ENCODE data around the gene ZNF500. TPM values are rescaled to one million over a fixed set of nuclear protein-coding genes. Genes with fewer than 3 reads are reported as not detected.
A peak's percentile ranks its signal among the peaks of the same experiment; 100 is the strongest.

Gene ZNF500
- polyA plus RNA-seq (2014; cell fraction: cytosol; rRNA removed) = 22.1 and 25.7 TPM in 2 replicates
- polyA plus RNA-seq (2014; cell fraction: nucleus; rRNA removed) = 21.7 and 22.9 TPM in 2 replicates

DNA sequence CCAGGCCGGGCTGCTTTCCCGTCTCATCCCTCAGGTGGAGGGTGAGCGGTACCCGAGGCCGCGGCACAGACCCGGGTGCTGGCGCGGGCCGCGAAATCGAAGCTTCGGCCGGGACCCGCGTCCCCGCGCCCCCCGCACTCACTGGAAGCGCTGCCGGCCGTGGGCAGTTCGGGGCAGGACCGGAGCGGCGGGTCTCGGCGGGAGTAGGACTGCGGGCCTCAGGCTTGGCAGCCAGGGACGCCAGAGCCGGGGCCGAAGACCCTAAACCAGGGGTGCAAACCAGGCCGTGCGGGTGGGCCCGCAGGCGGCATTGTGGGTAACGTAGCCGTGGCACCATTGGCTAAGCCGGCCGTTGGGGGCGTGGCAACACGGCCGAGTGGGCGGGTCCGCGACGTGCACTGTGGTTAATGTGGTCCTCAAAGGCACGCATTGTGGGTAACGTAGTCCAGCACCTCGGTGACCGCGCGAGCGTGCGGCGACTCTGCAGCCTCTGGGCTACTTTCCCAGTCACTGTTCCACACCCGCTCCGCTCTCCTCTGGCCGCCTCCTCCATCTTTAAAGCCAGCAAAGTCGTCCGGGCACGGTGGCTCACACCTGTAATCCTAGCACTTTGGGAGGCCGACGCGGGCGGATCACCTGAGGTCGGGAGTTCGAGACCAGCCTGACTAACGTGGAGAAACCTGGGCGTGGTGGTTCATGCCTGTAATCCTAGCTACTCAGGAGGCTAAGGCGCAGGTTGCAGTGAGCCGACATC is at the start of gene ZNF500:
ZNF500 (minus strand) TSS at position 288 of the 754 bp plus-strand sequence. CDS start 1,184 bp downstream, outside the sequence.
- peak; percentile 95 for DNase-seq (ENCODE audit: low spot score)

DNA sequence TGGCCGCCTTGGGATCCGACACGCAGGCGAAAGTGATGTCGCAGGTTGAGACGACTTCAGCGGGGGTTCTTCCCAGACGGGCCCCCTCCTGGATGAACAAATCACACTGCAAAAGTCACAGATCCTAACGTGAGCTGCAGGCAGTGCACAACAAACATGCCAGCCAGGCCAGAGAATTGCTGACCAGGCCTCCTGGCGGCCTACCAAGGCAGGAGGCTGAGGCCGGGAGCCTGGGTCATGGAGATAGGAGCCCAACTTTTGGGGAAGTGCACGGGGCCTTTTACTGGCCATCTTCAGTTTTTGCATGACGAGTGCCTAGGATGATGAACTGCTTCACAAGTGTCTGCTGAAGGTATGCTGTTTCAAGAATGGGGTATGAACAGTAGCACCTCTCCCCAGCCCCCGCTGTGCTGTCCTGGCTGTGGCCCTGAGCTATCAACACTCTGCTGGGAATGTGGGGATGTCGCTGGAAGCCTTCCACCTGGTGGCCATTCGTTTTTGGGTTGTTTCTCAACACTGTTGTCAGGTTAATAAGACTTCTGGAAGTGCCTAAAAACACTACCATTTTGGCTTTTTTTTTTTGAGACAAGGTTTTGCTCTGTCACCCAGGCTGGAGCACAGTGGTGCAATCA is 47.7 kb upstream of the ZNF500 start:
- DNase-seq (ENCODE audit: low spot score) = no peak

DNA sequence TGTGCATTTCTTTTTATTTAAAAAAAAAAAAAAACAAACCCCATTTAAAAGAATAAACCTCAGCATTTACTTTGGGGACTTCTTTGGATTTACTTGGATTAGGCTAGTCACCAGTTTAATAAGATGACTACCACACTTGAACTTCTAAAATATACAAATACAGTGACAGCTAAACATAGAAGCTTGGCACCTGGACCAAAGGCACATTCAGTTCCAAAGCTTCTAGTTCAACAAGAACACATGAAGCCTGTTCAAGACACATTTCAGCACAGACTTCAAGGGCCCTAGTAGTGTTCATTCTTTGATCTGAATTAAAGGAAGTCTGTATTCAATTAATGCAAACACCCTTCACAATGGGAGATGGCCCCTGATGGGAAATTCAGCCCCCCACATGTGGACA is 47.1 kb upstream of the ZNF500 start:
- no peak for DNase-seq (ENCODE audit: low spot score)

DNA sequence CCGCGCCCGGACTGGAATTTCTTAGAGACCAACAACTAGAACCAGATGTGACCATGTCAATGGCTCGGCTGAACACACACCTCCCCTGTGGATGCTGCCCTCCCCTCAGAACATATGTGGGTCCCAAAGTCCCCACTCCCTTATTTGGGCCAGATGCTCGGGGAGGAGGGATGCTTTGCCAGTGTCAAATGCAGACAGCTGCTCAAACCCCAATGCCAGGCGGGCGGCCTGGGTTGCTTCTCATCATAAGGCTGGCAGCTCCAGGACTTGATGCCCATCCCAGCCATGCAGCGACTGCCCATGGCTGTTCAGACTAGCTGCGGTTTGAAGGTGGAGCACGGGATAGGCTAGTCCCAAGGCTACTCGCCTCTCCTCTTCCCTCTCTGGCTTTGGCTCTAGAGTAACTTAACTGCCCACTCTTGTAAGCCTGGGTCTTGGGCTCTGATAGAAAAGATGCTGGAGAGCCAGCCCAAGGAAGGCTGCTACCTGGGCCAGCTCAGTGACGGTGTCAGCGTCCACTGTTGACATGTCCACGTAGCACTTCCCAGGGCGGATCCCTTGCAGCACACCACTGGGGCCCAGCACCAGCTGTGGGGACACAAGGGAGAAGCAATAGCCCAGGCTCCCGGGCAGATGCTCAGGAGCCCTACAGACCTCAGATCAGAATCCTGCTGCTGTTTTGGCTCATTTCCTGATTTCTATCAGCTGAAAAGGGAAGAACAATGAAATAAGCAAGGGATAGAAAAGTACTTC is 46.5 kb upstream of the ZNF500 start:
- no peak for DNase-seq (ENCODE audit: low spot score)

DNA sequence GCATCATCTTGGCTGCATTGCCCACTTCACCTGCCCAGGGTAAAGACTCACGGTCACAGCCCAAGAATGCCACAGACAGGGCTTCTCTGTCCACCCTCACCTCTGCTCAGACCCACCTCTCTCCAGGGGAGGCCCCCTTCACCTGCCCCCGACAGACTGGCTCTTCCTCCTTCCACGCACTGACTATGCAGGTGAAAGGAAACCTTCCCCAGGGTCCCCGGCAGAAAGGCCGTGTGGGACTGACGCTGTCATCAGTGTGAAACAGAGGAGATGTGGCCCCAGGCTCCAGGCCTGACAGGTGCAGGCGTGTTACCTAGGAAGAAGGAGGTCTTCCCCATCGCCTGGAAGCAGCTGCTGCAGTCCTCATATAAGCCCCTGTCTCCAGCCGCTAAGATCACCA is 44.8 kb upstream of the ZNF500 start:
- no peak for DNase-seq (ENCODE audit: low spot score)

DNA sequence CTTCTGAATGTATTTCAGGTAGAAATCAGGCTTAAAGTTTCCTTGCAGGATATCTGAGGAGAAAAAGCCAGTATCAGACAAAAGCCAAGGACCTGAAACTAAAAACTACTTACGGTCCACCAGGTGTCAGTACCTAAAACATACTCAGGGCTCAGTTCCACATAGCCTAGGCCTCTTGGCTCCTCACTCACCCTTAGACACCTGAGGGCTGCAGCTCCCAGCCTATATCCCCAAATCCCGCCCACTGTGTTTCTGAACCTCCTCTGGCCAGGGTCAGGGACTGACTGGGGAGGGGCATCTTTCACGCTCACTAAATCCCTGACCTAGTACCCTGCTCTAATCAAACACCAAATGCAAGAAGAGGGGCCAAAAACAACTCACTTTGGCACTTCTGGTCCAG is 44.3 kb upstream of the ZNF500 start:
- DNase-seq (ENCODE audit: low spot score) = no peak

DNA sequence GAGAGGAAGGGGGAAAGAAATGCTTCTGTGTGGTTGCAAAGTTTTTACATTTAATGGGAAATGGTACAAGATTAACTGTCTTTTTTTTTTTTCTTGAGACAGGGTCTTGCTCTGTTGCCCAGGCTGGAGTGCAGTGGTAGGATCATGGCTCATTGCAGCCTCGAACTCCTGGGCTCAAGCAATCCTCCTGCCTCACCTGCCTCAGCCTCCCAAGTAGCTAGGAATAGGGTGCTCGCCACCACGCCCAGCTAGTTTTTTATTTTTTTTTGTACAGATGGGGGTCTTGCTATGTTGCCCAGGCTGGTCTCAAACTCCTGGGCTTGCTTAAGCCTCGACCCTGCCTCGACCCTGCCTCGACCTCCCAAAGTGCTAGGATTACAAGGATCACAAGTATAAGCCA is 39.3 kb upstream of the ZNF500 start:
- no peak for DNase-seq (ENCODE audit: low spot score)

DNA sequence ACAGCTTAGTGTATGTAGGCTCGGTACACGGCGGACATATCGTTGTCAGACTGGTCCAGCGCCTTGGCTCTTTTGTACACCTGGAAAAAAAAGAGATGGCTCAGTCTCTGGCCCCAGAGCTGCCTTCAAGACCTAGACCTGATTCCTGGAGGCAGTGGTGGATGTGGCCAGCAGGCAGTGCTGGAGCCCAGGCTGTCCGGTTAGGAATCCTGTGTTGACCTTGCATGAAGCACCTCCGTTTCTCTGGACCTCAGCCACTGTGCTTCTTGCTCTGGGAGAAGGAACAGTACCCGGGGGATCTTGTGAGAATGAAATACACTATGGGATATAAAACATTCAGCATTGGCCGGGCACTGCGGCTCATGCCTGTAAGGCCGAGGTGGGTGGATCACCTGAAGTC is 38.3 kb upstream of the ZNF500 start:
- DNase-seq (ENCODE audit: low spot score) = no peak

DNA sequence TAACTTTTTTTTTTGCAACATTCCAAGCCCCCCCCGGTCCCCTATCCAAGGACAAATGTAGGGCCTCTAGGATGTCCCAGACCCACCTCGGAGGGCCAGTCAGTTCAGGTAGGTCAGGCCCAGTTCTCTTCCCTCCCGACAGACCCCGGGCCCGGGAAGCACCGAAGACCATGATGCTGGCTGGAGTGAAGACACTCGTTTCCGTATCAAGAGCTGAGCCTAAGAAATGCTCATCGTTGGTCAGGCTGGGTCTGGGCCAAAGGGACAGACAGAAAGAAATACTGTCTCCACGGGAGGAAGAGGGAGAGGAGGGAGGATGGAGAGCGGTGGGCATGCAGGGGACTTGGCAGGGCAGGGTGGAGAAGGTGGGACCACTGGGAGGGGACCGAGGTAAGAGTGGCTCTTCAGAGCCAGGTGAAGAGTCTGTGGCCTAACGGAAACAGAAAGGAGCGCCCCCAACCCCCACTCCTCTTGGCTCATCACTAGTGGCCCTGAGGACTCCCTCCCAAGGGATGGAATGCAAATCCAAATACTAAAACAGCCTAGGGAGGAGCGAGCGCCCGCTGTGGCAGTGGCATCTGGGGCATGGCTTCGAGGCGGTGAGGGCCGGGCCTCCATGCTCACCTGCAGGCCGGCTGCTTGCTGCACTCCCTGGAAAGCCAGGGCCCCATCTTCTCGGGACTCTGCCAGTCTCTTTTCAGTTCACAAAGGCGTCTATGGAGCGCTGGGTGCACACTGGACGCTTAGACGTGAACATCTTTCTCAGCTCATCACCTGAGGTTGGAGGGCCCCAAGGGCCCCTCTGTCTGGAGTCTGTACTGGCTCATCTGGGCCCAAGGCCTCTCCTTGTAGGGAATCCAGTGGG is 37.2 kb upstream of the ZNF500 start:
- no peak for DNase-seq (ENCODE audit: low spot score)

DNA sequence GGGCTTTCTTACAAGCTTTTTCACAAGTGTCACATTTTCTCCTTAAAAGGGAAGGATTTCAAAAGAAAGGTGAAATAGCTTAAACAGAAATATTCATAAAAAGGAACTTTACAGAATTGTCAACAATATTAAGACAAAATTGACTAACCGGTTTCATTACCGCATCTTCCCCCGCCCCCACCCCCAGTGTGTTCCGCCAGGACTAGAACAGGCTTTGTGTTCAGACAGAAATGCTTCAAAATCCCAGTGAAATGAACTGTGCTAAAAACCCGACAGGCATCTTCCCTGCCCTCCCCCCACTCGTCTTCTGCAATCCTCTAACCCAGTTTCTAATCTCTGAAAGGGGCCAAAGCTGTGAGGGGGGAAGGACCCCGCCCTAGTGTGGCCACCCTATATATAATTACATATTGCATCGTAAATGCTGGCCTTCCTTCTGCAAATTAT is 36.5 kb upstream of the ZNF500 start:
- no peak for DNase-seq (ENCODE audit: low spot score)

DNA sequence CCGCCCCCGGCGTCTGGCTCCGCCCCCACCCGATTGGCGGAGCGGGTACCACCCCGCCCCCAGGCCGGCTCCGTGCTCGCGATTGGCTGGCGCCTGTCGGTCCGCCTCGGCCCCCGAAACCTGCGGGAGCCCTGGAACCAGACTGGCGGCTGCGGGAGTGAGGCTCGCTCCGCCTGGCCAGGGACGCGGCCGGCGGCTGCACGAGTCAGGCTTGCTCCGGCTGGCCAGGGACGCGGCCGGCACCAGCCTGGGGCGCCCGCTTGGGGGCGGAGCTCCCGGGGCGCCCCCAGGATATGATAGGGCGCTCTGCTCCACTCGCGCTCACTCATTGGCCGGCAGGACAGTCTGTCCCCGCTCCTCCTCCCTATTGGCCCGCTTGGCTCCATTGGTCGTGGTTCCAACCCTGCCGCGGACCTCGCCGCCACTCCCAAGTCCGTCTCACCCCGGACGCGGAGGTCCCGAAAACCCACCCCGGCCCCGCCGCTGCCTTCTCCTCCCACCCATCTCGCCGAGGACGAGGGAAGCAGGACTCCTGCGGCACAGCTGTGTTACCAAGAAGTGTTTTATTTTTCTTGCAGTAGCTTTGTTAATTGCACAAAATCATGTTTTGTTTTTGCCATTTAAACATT is 35.8 kb upstream of the ZNF500 start:
- DNase-seq (ENCODE audit: low spot score) = peak; percentile 95

DNA sequence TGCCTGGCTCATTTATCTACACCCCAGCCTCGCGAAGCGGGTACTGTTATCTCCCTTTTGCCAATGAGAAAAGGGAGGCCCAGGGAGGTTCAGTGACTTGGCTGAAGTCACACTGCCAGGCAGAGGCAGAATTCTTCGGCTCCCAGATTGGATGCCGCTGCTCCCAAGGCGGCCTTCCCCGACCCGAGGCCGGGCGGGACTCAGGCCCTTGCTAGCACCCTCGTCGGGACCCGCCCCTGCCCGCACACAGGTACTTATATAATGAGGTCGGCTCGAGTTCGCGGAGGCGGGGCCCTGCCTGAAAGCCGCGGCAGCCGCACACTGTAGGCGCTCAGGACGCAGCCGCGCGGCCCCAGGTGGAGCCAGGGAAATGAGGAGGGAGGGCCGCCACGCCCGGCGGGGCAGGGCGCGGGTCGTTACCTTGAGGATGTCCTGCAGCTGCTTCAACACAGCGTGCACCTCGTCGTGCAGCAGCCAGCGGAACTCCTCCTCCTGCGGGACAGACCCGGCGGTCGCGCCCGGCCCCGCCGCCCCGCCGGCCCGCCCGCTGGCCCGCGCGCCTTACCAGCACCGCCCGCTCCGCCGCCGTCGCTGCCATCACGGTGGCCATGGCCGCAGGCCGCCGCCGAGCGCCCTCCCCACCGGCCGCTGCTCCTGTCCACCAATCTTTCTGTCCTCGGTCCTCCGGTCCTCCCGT is 35.1 kb upstream of the ZNF500 start, which contains the start of gene ROGDI:
ROGDI (minus strand) TSS at position 672 of the 697 bp plus-strand sequence; CDS start at position 610, 62 bp downstream.
- DNase-seq (ENCODE audit: low spot score) = peak; percentile 67

DNA sequence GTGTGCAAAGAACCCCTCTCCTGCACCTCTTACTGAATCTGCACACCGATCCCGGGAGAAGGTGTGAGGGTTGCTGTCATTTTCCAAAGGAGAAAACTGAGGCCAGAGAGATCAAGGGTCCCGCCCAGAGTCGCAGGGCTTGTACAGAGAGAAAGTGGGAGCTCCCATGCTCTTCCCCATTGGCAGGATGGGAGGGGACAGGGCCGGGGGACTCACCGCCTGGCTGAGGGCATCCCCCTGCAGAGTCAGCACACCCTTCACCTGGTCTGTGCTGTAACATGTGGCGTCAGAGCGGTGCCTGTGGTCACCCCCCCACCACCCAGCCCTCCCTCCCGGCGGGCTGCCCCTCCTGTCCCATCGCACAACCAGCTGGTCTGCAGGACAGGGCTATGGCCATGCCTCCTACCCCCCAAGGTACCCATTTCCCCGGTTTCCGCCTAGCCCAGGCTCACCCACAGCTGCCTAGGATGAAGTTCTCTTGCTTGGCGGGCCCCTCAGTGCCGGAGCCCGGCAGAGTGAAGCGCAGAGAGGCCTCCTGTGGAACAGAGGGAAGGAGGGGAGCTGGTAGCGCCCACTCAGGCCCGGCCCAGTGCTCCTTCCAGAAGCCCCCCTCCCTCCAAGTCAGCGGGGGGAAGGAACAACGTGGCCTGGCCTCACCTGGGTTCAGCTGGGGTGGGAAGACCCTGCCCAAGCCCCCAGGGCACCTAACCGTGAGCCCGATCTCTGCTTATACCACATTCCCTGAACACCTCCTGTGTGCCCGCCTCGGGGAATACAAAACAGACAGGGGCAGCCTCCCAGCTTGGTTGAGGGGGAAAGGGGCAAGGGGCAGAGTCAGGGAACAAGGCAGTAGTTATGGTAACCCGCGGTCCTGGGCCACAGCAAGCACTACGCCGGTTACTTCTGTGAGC is 34.3 kb upstream of the ZNF500 start:
- no peak for DNase-seq (ENCODE audit: low spot score)

DNA sequence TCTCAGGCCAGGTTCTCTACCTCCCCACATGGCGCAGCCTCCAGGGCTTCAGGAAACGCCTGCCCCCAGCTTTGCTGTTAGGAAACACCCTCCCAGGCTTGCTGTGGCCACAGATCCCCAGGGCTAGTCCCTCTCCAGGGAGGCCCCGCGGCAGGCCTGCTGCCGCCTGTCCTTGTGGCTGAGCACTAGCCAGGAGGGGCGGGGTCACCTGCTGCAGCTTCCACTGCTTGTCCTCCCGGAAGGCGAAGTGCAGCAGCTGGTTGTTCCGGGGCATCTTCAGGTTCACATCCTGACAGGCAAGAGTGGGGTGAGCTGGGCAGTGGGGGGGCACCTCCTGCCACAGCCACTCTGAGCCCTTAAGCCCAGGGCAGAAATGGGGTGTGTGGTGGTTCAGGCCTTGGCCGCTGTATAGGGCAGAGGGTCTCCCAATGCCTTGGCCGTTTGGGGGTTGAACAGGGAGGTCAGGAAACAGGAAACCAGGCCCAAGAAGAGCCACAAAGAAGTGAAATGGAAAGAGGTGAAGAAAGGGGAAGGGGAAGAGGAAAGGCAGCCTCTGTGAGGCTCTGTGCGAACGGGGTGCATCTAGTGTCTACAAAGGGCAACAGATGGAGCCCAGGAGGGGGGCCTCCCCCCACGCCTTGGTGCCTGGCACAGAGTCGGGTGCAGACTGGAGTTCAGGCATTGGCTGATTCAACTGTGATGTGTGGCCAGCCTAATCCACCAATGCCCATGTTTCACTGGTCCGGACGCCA is 33.5 kb upstream of the ZNF500 start:
- peak; percentile 59 for DNase-seq (ENCODE audit: low spot score)

DNA sequence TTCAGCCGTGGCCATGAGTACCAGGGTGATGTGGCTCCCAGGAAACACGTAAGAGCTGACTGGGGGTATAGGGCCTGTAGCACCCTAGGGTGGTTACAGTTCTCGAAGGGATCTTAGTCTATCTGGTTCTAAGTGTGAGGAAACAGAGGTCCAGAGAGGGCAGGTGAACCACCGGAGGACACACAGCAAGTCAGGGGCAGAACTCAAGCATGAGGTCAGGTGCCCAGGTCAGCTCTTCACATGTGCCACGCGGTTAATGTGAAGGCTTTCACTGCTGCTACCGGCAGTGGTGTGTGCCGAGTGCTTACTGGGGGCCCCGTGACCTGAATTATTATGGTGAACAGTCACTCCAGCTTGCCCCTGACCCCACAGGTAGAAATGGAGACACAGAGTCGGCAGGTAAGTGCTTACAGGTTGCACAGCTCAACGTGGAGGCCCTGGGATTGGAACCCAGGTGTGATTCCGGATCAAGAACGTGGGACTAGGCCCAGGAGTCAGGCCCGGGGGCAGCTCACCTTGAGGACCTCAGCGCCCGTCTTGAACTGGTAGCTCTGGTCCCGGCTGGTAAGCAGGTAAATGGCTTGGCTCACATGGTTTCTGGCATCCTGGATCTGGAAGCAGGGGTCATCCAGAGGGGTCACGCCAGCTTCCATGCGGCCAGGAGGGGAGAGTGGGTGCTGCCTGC is 32.4 kb upstream of the ZNF500 start:
- no peak for DNase-seq (ENCODE audit: low spot score)

DNA sequence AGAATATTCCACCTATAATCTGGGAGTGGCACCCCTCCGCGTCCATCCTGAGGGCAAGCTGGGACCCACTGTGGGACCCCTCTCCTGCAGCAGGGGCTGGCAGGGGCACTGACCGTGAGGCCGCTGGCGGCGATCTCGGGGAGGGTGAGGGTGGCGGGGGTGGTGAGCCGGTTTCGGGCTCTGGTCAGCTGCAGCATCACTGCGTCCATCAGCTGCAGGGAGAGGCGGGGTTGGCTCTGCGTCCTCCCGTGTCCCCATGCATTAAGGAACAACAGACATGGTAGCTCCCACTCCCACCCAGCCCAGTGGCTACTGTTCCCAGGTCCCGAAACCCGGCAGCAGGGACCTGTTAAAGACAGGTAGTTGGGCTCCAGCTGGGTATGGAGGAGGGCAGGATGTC is 31.5 kb upstream of the ZNF500 start:
- DNase-seq (ENCODE audit: low spot score) = no peak

DNA sequence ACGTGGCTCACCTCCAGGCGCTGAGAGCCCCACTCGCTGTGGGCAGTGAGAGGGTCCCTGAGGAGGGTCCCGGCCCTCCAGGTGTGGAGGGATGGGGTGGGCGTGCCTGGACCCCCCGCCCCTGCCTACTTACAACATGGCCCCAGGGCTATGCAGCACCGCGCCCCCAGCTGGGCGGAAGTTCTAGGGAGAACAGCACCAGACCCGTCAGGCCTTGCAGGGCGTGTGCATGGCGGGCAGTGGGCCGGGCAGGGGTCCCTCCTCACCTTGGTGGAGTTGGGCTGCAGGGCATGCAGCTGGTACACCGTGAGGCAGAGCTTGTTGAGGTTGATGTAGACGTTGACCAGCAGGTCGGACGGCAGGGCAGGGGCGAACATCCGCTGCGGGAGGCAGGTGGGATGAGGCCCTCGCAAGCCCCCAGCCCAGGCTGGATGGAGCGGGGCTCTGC is 30.9 kb upstream of the ZNF500 start:
- no peak for DNase-seq (ENCODE audit: low spot score)

Measured in SK-N-DZ (cell line).